Measurements from ENCODE around the gene ANO3. TPM values are rescaled to one million over a fixed set of nuclear protein-coding genes. Genes with fewer than 3 reads are reported as not detected.

ANO3 gene
- total and polyA plus RNA-seq, 2 experiments from 2014 or later: not detected

- H3K9me3 Mint-ChIP-seq: no peaks in the 10 kb centered on the region
- no peak overlapping the region for H3K4me3 Mint-ChIP-seq
- Histone ChIP-seq H3K4me2 (no peak overlapping the region), H2AFZ (no peak overlapping the region), H3K79me2 (replicated peaks; ENCODE audit: insufficient read depth) (no peaks in the 10 kb centered on the region), H4K20me1 (replicated peaks; ENCODE audit: insufficient read depth) (no peaks in the 10 kb centered on the region), H3K36me3 (ENCODE audit: insufficient read depth) (no peaks in the 10 kb centered on the region), H3K4me1 (ENCODE audit: insufficient read depth) (peaks cover 17% of the 10 kb centered on the region), H3K27me3 (ENCODE audit: insufficient read depth) (no peaks in the 10 kb centered on the region), H3K27ac (ENCODE audit: low read depth) (no peak overlapping the region), H3F3A (replicated peaks; ENCODE audit: low read depth) (no peaks in the 10 kb centered on the region), H3K9me2 (ENCODE audit: insufficient read depth) (no peaks in the 10 kb centered on the region; the same call in 1 of the 2 replicates), H3K4me3 (no peak overlapping the region)
- H3K4me1 Mint-ChIP-seq: peaks cover 14% of the 10 kb centered on the region
- peak overlapping the region; percentile 66; the same call in 1 of the 2 replicates for H3K27ac Mint-ChIP-seq
- ATAC-seq (no peak), DNase-seq (ENCODE audit: low spot score) (no peak)
- H3K27me3 Mint-ChIP-seq (ENCODE audit: insufficient read depth, low read depth, poor library complexity): no peaks in the 10 kb centered on the region
- TF ChIP-seq CREB1 (CRISPR knock-in tag; IDR thresholded peaks at IDR 0.05; ENCODE audit: low read depth) (no peak), EZH2 (IDR thresholded peaks at IDR 0.05; ENCODE audit: low read depth, unreplicated experiment) (no peak), EZH2phosphoT487 (IDR thresholded peaks at IDR 0.05; ENCODE audit: unreplicated experiment) (no peak), CTCF (conservative IDR thresholded peaks at IDR 0.05; ENCODE audit: low read depth in 2 of 2) (no peak), POLR2AphosphoS5 (IDR thresholded peaks at IDR 0.05; ENCODE audit: low read depth) (no peak), ZNF462 (CRISPR knock-in tag; IDR thresholded peaks at IDR 0.05) (no peak), JUNB (IDR thresholded peaks at IDR 0.05; ENCODE audit: unreplicated experiment) (no peak), ZNF114 (CRISPR knock-in tag; IDR thresholded peaks at IDR 0.05) (no peak), ZNF331 (CRISPR knock-in tag; IDR thresholded peaks at IDR 0.05; ENCODE audit: low read depth) (no peak), NANOG (IDR thresholded peaks at IDR 0.05; ENCODE audit: borderline replicate concordance) (no peak), REST (IDR thresholded peaks at IDR 0.05; ENCODE audit: unreplicated experiment) (no peak), ETS1 (IDR thresholded peaks at IDR 0.05) (no peak), STAT1 (IDR thresholded peaks at IDR 0.05; ENCODE audit: unreplicated experiment) (no peak)
- H3K36me3 Mint-ChIP-seq (ENCODE audit: low read depth): no peaks in the 10 kb centered on the region
Measured at GRCh38 chr11:26700574-26701235, 368.8 kb downstream of the ANO3 start.

Data from GM23338 (cell line).